Hematopoietic multipotent progenitor cell treated with erythropoietin and hydrocortisone succinate and interleukin-3 and kit ligand, for 15 days (in vitro differentiated cells): ENCODE results near the gene TRIM27.
A peak's percentile ranks its signal among the peaks of the same experiment; 100 is the strongest.
"Not testable (repeated sequence)": the region's sequence is repeated elsewhere in the genome, so short reads cannot be mapped to it uniquely, and the experiment has no call there.

Source experiments
- DNase-seq: peaks from one replicate; pipeline ENCODE4 v3.0.0-alpha.2; 2015; ENCODE audit warnings: low spot score

The TRIM27 gene

GRCh38 chr6:28941684-28942448 lies 18.1 kb upstream of the TRIM27 start:
- no peak for DNase-seq

GRCh38 chr6:28940858-28941683 lies 17.3 kb upstream of the TRIM27 start:
- DNase-seq, result peak; percentile 75

GRCh38 chr6:28940294-28940857 lies 16.6 kb upstream of the TRIM27 start:
- no peak for DNase-seq

GRCh38 chr6:28933069-28933468 lies 9.3 kb upstream of the TRIM27 start:
- DNase-seq, result no peak

GRCh38 chr6:28929887-28930620 lies 6.3 kb upstream of the TRIM27 start:
- DNase-seq, result no peak

GRCh38 chr6:28929339-28929738 lies 5.6 kb upstream of the TRIM27 start:
- DNase-seq, result not testable (repeated sequence)

GRCh38 chr6:28927846-28928245 lies 4.1 kb upstream of the TRIM27 start:
- no peak for DNase-seq

GRCh38 chr6:28922821-28923317 lies 916 bp downstream of the TRIM27 start:
- no peak for DNase-seq

- DNase-seq, result peak; percentile 32
Observed at GRCh38 chr6:28922004-28922820, 1.6 kb downstream of the TRIM27 start.

- DNase-seq, result no peak
Observed at GRCh38 chr6:28920281-28920680, 3.5 kb downstream of the TRIM27 start.

GRCh38 chr6:28914941-28915340 lies 8.8 kb downstream of the TRIM27 start:
- no peak for DNase-seq

GRCh38 chr6:28910901-28911690 lies 12.7 kb downstream of the TRIM27 start:
- no peak for DNase-seq

- no peak for DNase-seq
Observed at GRCh38 chr6:28907394-28907793, 16.4 kb downstream of the TRIM27 start.

- no peak for DNase-seq
Observed at GRCh38 chr6:28906669-28907068, 17.1 kb downstream of the TRIM27 start.

GRCh38 chr6:28903686-28904085 lies 20.1 kb downstream of the TRIM27 start:
- no peak for DNase-seq

- peak; percentile 79 for DNase-seq
Observed at GRCh38 chr6:28901831-28902230, 22.0 kb downstream of the TRIM27 start.

- DNase-seq, result no peak
Observed at GRCh38 chr6:28900577-28901256, 23.1 kb downstream of the TRIM27 start.

GRCh38 chr6:28898710-28898965 lies 25.1 kb downstream of the TRIM27 start:
- no peak for DNase-seq

- DNase-seq, result no peak
Observed at GRCh38 chr6:28897369-28897745, 26.4 kb downstream of the TRIM27 start.
